Dermis microvascular lymphatic vessel endothelial cell (primary cell): ENCODE measurements around the gene NXPE3. TPM values are rescaled to one million over a fixed set of nuclear protein-coding genes. Genes with fewer than 3 reads are reported as not detected.

ENCODE experiments used
- total RNA-seq: library from RNA; depleted of rRNA; stranded (reverse); fragments of >200 nt; gene quantifications from 2 replicates; pipeline ENCODE4 v1.2.1, GENCODE V29; 2014

The NXPE3 gene
- total RNA-seq, 1 donor from 2014 or later, result 8.0 TPM

Other genes starting within 250 kb of the NXPE3 start
- 23.9 and 26.3 TPM in 2 replicates for gene TRMT10C, start 217.3 kb upstream of the NXPE3 start, total RNA-seq
- 57.0 and 62.5 TPM in 2 replicates for gene PCNP, start 205.0 kb upstream of the NXPE3 start, total RNA-seq
- gene ZBTB11, start 102.1 kb upstream of the NXPE3 start, total RNA-seq, result 15.9 and 17.3 TPM in 2 replicates
- gene RPL24, start 92.5 kb upstream of the NXPE3 start, total RNA-seq, result 1,943 and 2,468 TPM in 2 replicates
- 6.1 and 6.8 TPM in 2 replicates for gene CEP97, start 54.6 kb upstream of the NXPE3 start, total RNA-seq
- 6.8 and 7.2 TPM in 2 replicates for gene NFKBIZ, start 70.3 kb downstream of the NXPE3 start, total RNA-seq